RWPE1 (cell line): ENCODE results near the gene CCNI.

Experiments
- CTCF ChIA-PET: fragments of 350-600 bp; sonication (Branson Sonifier 250); formaldehyde crosslinking; extraction: SDS; loops from one replicate; lab custom pipeline; 2021; lab: Yijun Ruan, JAX
- POLR2A ChIA-PET: fragments of 400-600 bp; formaldehyde crosslinking; extraction: SDS; loops from one replicate; lab custom pipeline; 2020; ENCODE audit warnings: antibody characterized with exemption; ENCODE audit not compliant: low non-redundant PET; lab: Yijun Ruan, JAX
- DNase-seq: peaks from one replicate; pipeline ENCODE4 v3.0.0; 2012; ENCODE audit warnings: low spot score
- H3K27ac ChIP-seq: fragments of 450-650 bp; 2 replicates; pipeline ENCODE4 v1.5.1; 2017
- CTCF ChIP-seq: fragments of 450-650 bp; conservative IDR thresholded peaks from 2 replicates; pipeline ENCODE4 v1.5.1; 2017; ENCODE audit warnings: low read depth, mild to moderate bottlenecking

The CCNI gene

GRCh38 chr4:77015390-77015789 lies 60.4 kb downstream of the CCNI start:
- no peak for DNase-seq
- CTCF ChIA-PET, result no interaction called here
- no peak overlapping the region for H3K27ac ChIP-seq
- POLR2A ChIA-PET, result no interaction called here
- TF ChIP-seq CTCF, result no peak

DNA sequence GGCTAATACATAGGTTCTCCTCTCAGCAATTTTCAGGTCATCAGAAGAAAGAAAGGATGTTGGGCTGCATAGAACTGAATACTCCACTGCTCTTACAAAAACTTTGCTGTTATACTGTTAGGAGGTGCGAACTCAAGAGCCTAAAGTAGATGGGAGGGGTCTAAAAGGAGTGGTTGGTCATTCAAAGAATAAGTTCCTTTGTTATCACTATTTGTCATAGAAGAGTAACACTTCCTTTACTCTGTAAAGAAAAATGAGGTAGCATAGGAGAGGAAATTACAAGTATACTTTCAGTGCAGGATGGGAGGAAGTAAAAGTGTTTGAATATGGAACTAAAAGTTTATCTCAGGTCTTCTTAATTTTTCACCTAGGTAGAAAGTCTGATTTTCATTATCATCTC lies 61.5 kb downstream of the CCNI start:
- ChIA-PET POLR2A (no interaction called here), CTCF (no interaction called here)
- no peak for TF ChIP-seq CTCF
- no peak overlapping the region for H3K27ac ChIP-seq
- no peak for DNase-seq

GRCh38 chr4:77012726-77013125 lies 63.1 kb downstream of the CCNI start:
- no peak for TF ChIP-seq CTCF
- CTCF ChIA-PET, result interaction anchor here (0.5 kb wide), 1 partner anchor 18 kb away, joined by 3 read pairs; no protein-coding TSS in a partner anchor
- POLR2A ChIA-PET, result no interaction called here
- DNase-seq, result no peak
- no peak overlapping the region for H3K27ac ChIP-seq

GRCh38 chr4:77010841-77011354 lies 64.9 kb downstream of the CCNI start:
- CTCF ChIA-PET, result no interaction called here
- H3K27ac ChIP-seq, result no peak overlapping the region
- no peak for TF ChIP-seq CTCF
- POLR2A ChIA-PET, result no interaction called here
- DNase-seq, result peak; percentile 44

DNA sequence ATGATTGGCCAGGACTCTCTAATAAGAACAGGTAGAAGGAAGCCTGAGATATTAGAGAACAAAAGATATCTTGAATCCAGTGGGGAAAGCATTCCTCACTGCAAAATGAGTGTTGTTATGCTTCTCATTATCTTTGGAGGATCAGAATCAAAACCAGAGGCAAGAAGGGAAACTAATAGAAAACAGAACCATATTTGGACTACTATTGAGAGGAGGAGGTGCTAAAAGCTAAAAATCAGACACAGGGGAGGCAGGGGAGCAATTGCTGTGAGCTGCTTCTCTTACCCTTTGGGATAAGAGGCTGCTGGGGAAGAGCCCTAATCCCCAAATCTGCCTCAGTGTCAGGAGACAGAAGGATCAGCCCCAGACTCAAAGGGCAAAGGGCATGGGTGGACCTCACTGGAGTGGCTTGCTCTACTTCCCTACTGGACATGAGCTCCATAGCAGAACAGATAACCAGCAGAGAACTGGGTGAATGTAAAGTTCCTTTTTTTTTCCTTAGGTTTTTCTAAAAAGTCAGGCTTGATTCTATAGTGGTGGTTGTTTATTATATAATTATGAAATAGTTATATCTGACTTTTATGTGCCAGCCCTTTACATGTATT lies 66.2 kb downstream of the CCNI start:
- no peak for DNase-seq
- no peak overlapping the region for H3K27ac ChIP-seq
- no peak for TF ChIP-seq CTCF
- ChIA-PET CTCF (no interaction called here), POLR2A (no interaction called here)

- TF ChIP-seq CTCF, result no peak
- ChIA-PET POLR2A (no interaction called here), CTCF (interaction anchor here (0.7 kb wide), 1 partner anchor 10 kb away, joined by 3 read pairs; no protein-coding TSS in a partner anchor)
- no peak for DNase-seq
- peak overlapping the region; percentile 54; the same call in 1 of the 2 replicates for H3K27ac ChIP-seq
Observed at GRCh38 chr4:77007358-77008230, 68.2 kb downstream of the CCNI start.
